PC-3 (cell line): ENCODE data around the gene ETNK2. TPM values are rescaled to one million over a fixed set of nuclear protein-coding genes. Genes with fewer than 3 reads are reported as not detected.

Experiments
- ATAC-seq: fragments of 200-7000 bp; cut with Tn5 transposase; 2 replicates; pipeline ENCODE4 v1.9.1; 2020; ENCODE audit warnings: mild to moderate bottlenecking, moderate library complexity
- BruUV-seq: library from RNA; stranded (reverse); fragments of 400-500 nt; replicated peaks from 2 replicates; lab custom pipeline; 2021; lab: Mats Ljungman, UMichigan
- CTCF ChIA-PET: fragments of 300-600 bp; sonication (Branson Sonifier 250); formaldehyde crosslinking; loops from one replicate; lab custom pipeline; 2022; ENCODE audit warnings: antibody characterized with exemption; lab: Charles Lee
- POLR2A ChIA-PET: fragments of 300-600 bp; sonication (Branson Sonifier 250); formaldehyde crosslinking; loops from one replicate; lab custom pipeline; 2022; ENCODE audit warnings: antibody characterized with exemption; ENCODE audit not compliant: unreplicated experiment; lab: Charles Lee
- DNase-seq: peaks from one replicate; pipeline ENCODE4 v3.0.0-alpha.2; 2015
- H2AFZ ChIP-seq: fragments of 300-600 bp; sonication (generic); 2 replicates; pipeline ENCODE4 v1.6.0; 2016; ENCODE audit warnings: antibody characterized with exemption, low read length
- H3F3A ChIP-seq: fragments of 300-600 bp; sonication (generic); one replicate; pipeline ENCODE4 v1.6.0; 2017; ENCODE audit warnings: antibody characterized with exemption, low read length, control low read depth, mild to moderate bottlenecking; ENCODE audit not compliant: unreplicated experiment
- H3K27ac ChIP-seq: fragments of 300-600 bp; sonication (generic); 2 replicates; pipeline ENCODE4 v1.5.1; 2016; ENCODE audit warnings: mild to moderate bottlenecking, low read length
- H3K27me3 ChIP-seq: fragments of 300-600 bp; sonication (generic); 2 replicates; pipeline ENCODE4 v1.6.1; 2016; ENCODE audit warnings: low read length, mixed read lengths
- H3K36me3 ChIP-seq: fragments of 300-600 bp; sonication (generic); 2 replicates; pipeline ENCODE4 v1.6.1; 2016; ENCODE audit warnings: low read depth, mixed run types, low read length, mixed read lengths
- H3K4me1 ChIP-seq: fragments of 300-600 bp; sonication (generic); 2 replicates; pipeline ENCODE4 v1.5.1; 2016; ENCODE audit warnings: low read length; ENCODE audit not compliant: insufficient read depth
- H3K4me2 ChIP-seq: fragments of 300-600 bp; sonication (generic); 2 replicates; pipeline ENCODE4 v1.6.0; 2016; ENCODE audit warnings: low read length
- H3K4me3 ChIP-seq: fragments of 300-600 bp; sonication (generic); 2 replicates; pipeline ENCODE4 v1.5.1; 2016; ENCODE audit warnings: mild to moderate bottlenecking, low read length, mixed read lengths
- H3K79me2 ChIP-seq: fragments of 300-600 bp; sonication (generic); 2 replicates; pipeline ENCODE4 v1.6.1; 2017; ENCODE audit warnings: low read length, mixed read lengths
- H3K9ac ChIP-seq: fragments of 300-600 bp; sonication (generic); 2 replicates; pipeline ENCODE4 v1.6.0; 2016; ENCODE audit warnings: mild to moderate bottlenecking, low read length
- H3K9me2 ChIP-seq: fragments of 300-600 bp; sonication (generic); replicated peaks from 2 replicates; pipeline ENCODE4 v1.6.1; 2016; ENCODE audit warnings: mixed run types, low read length, mixed read lengths
- H3K9me3 ChIP-seq: fragments of 300-600 bp; sonication (generic); 2 replicates; pipeline ENCODE4 v1.6.1; 2016; ENCODE audit warnings: low read length, mixed read lengths
- H4K20me1 ChIP-seq: fragments of 300-600 bp; sonication (generic); 2 replicates; pipeline ENCODE4 v1.6.1; 2016; ENCODE audit warnings: low read length, mixed read lengths
- EZH2 ChIP-seq: fragments of 300-600 bp; sonication (generic); IDR thresholded peaks from one replicate; pipeline ENCODE4 v1.6.1; 2017; ENCODE audit warnings: antibody characterized with exemption, mild to moderate bottlenecking, low read length; ENCODE audit not compliant: unreplicated experiment
- EZH2phosphoT487 ChIP-seq: fragments of 300-600 bp; sonication (generic); IDR thresholded peaks from 2 replicates; pipeline ENCODE4 v1.6.1; 2018; ENCODE audit warnings: mild to moderate bottlenecking, antibody characterized with exemption, low read length, borderline replicate concordance
- intact Hi-C: fragments of 100-400 bp; cut with micrococcal nuclease; formaldehyde crosslinking; loops from 2 replicates; pipeline ENCODE4 v1.9.0; 2023
- total RNA-seq: library from RNA; depleted of rRNA; stranded (reverse); fragments of >200 nt; gene quantifications from 2 replicates; pipeline ENCODE4 v1.2.3, GENCODE V29; 2014
- TF ChIP-seq, protein P1 (sequence below): fragments of 300-600 bp; sonication (generic); conservative IDR thresholded peaks from 2 replicates; pipeline ENCODE4 v1.5.1; 2017; ENCODE audit warnings: antibody characterized with exemption, low read depth, mild to moderate bottlenecking, low read length

ETNK2 gene
- total RNA-seq, 1 experiment from 2014 or later: 37.1 TPM

DNA sequence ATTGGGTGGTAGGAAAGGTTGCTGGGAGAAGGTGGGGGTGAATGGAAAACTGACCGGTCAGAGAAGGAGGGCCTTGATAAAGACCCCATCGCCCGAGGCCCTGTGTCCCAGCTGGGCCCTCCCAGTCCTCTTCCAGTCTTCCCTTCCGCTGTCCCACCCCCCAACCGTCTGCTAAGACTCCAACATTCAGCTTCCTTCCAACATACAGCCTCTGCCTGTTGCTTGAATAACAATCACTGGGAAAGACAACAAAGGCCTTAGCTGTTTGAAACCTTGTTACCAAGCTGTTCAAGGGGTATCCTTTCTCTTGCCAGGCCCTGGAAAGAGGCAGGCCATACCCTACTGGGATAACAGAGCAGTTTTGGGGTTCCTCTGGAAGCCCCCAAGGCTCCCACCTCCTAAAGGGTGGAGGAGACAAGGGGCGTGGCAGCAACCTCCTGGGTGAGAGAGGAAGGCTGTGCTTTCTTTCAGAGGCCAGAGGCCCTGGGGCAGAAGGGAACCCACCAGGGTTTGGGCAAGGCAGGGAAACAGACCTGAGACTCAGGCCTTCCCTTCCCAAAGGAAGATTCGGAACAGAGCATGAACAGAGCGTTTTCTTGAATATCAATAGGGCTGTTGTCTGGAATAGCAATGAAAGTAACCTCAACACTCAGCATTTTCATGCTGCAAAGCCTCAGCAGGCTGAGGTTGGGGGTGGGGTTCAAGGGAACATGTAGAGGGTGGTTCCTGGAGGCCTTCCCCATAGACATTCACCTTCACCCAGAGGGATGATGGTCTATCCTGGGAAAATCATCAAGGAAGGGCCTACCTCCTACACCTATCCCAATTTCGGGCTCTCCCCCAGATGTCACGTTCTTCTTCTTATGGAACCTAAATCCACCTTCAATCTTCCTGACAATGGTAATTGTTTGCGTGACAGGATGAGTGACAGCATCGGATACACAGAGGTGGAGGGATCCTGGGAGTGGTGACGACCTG is 4.1 kb downstream of the ETNK2 start:
- CTCF ChIA-PET: no interaction called here
- no TSS peak for BruUV-seq
- Histone ChIP-seq H3K4me3 (no peak overlapping the region), H3K27me3 (no peaks in the 10 kb centered on the region), H3K4me2 (no peak overlapping the region), H3K36me3 (no peaks in the 10 kb centered on the region), H3K9ac (no peak overlapping the region), H3K27ac (no peak overlapping the region), H2AFZ (no peak overlapping the region), H3K9me3 (no peaks in the 10 kb centered on the region), H3F3A (no peaks in the 10 kb centered on the region), H3K4me1 (peaks cover 12% of the 10 kb centered on the region; the same call in 1 of the 2 replicates), H3K9me2 (no peaks in the 10 kb centered on the region), H4K20me1 (no peaks in the 10 kb centered on the region), H3K79me2 (no peaks in the 10 kb centered on the region)
- TF ChIP-seq EZH2phosphoT487: no peak
- TF ChIP-seq, protein P1, sequence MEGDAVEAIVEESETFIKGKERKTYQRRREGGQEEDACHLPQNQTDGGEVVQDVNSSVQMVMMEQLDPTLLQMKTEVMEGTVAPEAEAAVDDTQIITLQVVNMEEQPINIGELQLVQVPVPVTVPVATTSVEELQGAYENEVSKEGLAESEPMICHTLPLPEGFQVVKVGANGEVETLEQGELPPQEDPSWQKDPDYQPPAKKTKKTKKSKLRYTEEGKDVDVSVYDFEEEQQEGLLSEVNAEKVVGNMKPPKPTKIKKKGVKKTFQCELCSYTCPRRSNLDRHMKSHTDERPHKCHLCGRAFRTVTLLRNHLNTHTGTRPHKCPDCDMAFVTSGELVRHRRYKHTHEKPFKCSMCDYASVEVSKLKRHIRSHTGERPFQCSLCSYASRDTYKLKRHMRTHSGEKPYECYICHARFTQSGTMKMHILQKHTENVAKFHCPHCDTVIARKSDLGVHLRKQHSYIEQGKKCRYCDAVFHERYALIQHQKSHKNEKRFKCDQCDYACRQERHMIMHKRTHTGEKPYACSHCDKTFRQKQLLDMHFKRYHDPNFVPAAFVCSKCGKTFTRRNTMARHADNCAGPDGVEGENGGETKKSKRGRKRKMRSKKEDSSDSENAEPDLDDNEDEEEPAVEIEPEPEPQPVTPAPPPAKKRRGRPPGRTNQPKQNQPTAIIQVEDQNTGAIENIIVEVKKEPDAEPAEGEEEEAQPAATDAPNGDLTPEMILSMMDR: no peak
- no peak for TF ChIP-seq EZH2
- POLR2A ChIA-PET: no interaction called here
- DNase-seq: no peak
- intact Hi-C loops: no loop called here
- no peak for ATAC-seq

DNA sequence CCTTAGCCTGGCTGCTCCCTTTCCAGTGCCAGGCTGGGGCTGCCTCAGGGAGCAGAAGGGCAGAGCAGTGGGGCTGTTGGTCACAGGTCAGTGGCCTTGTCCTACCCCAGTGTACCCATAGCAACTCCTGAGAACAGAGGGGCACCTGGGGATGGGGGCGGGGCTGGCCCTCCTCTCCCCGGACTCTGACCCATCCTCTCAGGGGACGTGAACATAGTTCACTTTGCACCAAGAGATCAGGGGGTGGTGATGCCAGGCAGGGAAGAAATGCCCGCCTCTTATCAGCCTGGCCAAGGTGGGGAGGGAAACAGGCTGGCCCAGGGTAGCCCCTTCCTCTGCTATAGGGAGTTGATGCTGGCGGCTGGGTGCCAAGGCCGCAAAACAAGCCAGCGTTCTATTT is 4.9 kb downstream of the ETNK2 start:
- no peaks in the 10 kb centered on the region for H3K36me3 ChIP-seq
- no peaks in the 10 kb centered on the region for H3F3A ChIP-seq
- no peaks in the 10 kb centered on the region for H3K9me3 ChIP-seq
- H3K79me2 ChIP-seq: no peaks in the 10 kb centered on the region
- DNase-seq (no peak), ATAC-seq (no peak)
- ChIA-PET CTCF (no interaction called here), POLR2A (no interaction called here)
- TF ChIP-seq EZH2phosphoT487: no peak
- TF ChIP-seq, protein P1: no peak
- no peak for TF ChIP-seq EZH2
- H3K9ac ChIP-seq: no peak overlapping the region
- H3K4me3 ChIP-seq: no peak overlapping the region
- H4K20me1 ChIP-seq: no peaks in the 10 kb centered on the region
- no TSS peak for BruUV-seq
- intact Hi-C loops: no loop called here
- H3K27ac ChIP-seq: no peak overlapping the region
- H2AFZ ChIP-seq: no peak overlapping the region
- H3K9me2 ChIP-seq: no peaks in the 10 kb centered on the region
- H3K4me1 ChIP-seq: 0 out of 2 replicates have a peak, but pooled peaks cover 8% of the 10 kb centered on the region
- no peak overlapping the region for H3K4me2 ChIP-seq
- H3K27me3 ChIP-seq: no peaks in the 10 kb centered on the region

DNA sequence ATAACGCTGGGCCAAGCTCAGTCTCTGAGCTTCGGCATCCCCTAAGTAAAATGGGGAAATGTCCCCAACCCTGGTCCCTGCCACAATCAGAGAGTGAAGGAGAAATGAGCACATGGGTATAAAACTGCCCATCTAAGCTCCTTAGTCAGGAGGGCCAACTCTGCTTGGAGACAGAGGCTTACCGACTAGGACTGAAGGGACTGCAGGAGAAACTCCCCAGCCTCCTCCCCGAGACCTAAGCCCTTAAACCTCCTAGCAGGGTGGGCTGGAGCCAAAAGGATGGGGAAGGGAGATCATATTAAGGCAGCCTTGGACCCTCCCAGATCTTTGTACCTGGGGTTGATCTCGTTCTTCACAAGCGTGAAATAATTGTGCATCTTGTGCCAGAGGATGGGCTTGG is 5.5 kb downstream of the ETNK2 start:
- H3K27me3 ChIP-seq: no peaks in the 10 kb centered on the region
- no peak for TF ChIP-seq EZH2phosphoT487
- no peak for TF ChIP-seq EZH2
- TF ChIP-seq, protein P1: no peak
- no peaks in the 10 kb centered on the region for H3K36me3 ChIP-seq
- no peaks in the 10 kb centered on the region for H3K9me3 ChIP-seq
- H3K79me2 ChIP-seq: no peaks in the 10 kb centered on the region
- DNase-seq (no peak), ATAC-seq (no peak)
- no peak overlapping the region for H3K27ac ChIP-seq
- H3K4me3 ChIP-seq: no peak overlapping the region
- no peak overlapping the region for H2AFZ ChIP-seq
- H3F3A ChIP-seq: no peaks in the 10 kb centered on the region
- no peaks in the 10 kb centered on the region for H3K9me2 ChIP-seq
- no peak overlapping the region for H3K9ac ChIP-seq
- ChIA-PET CTCF (no interaction called here), POLR2A (no interaction called here)
- H4K20me1 ChIP-seq: no peaks in the 10 kb centered on the region
- H3K4me1 ChIP-seq: 0 out of 2 replicates have a peak, but pooled peaks cover 6% of the 10 kb centered on the region
- intact Hi-C loops: no loop called here
- BruUV-seq: no TSS peak
- H3K4me2 ChIP-seq: no peak overlapping the region
